Left hindlimb (tissue), 1 donor: ENCODE measurements around the gene NDUFB8.

Experiments
- DNase-seq: peaks from one replicate; pipeline ENCODE4 v3.0.0-alpha.2; 2018

The NDUFB8 gene

GRCh38 chr10:100506596-100507356 is 22.9 kb downstream of the NDUFB8 start:
- no peak for DNase-seq

GRCh38 chr10:100505164-100505563 is 24.5 kb downstream of the NDUFB8 start:
- DNase-seq, result no peak

GRCh38 chr10:100504096-100504495 is 25.6 kb downstream of the NDUFB8 start:
- DNase-seq, result no peak

- no peak for DNase-seq
Measured at GRCh38 chr10:100502926-100503494, 26.7 kb downstream of the NDUFB8 start.

- no peak for DNase-seq
Measured at GRCh38 chr10:100501423-100501822, 28.2 kb downstream of the NDUFB8 start.

GRCh38 chr10:100498059-100498458 is 31.6 kb downstream of the NDUFB8 start:
- DNase-seq, result no peak

- no peak for DNase-seq
Measured at GRCh38 chr10:100496567-100496966, 33.1 kb downstream of the NDUFB8 start.

GRCh38 chr10:100490531-100490930 is 39.1 kb downstream of the NDUFB8 start:
- DNase-seq, result no peak

GRCh38 chr10:100489396-100489795 is 40.3 kb downstream of the NDUFB8 start:
- DNase-seq, result no peak

- no peak for DNase-seq
Measured at GRCh38 chr10:100487529-100487928, 42.1 kb downstream of the NDUFB8 start.

- no peak for DNase-seq
Measured at GRCh38 chr10:100485801-100486495, 43.7 kb downstream of the NDUFB8 start.

- DNase-seq, result no peak
Measured at GRCh38 chr10:100485366-100485765, 44.3 kb downstream of the NDUFB8 start.

- no peak for DNase-seq
Measured at GRCh38 chr10:100483876-100484666, 45.6 kb downstream of the NDUFB8 start.

- no peak for DNase-seq
Measured at GRCh38 chr10:100482834-100483185, 46.9 kb downstream of the NDUFB8 start.

- peak; percentile 53 for DNase-seq
Measured at GRCh38 chr10:100482181-100482833, 47.4 kb downstream of the NDUFB8 start.

GRCh38 chr10:100481462-100482081 is 48.1 kb downstream of the NDUFB8 start:
- peak; percentile 89 for DNase-seq

GRCh38 chr10:100480002-100480401 is 49.7 kb downstream of the NDUFB8 start:
- DNase-seq, result no peak

- no peak for DNase-seq
Measured at GRCh38 chr10:100479037-100479436, 50.6 kb downstream of the NDUFB8 start.

GRCh38 chr10:100477970-100478369 is 51.7 kb downstream of the NDUFB8 start:
- DNase-seq, result no peak
